GM12878 (cell line): ENCODE data around the gene SLC25A45. TPM values are rescaled to one million over a fixed set of nuclear protein-coding genes. Genes with fewer than 3 reads are reported as not detected.

ENCODE experiments used
- ATAC-seq: fragments of 200-7000 bp; cut with Tn5 transposase; 3 replicates; pipeline ENCODE4 v1.9.1; 2020; ENCODE audit warnings: mild to moderate bottlenecking, moderate library complexity
- BruUV-seq: library from RNA; stranded (reverse); fragments of 400-500 nt; replicated peaks from 2 replicates; lab custom pipeline; 2021; lab: Mats Ljungman, UMichigan
- CTCF ChIA-PET: fragments of 300-600 bp; sonication (Branson Sonifier 250); formaldehyde crosslinking; extraction: SDS; loops from one replicate; lab custom pipeline; 2021; ENCODE audit warnings: inconsistent platforms; lab: Yijun Ruan, JAX
- POLR2A ChIA-PET: fragments of 350-600 bp; formaldehyde crosslinking; extraction: SDS; loops from one replicate; lab custom pipeline; 2021; ENCODE audit warnings: inconsistent platforms; lab: Charles Lee
- RAD21 ChIA-PET: fragments of 300-600 bp; sonication (Branson Sonifier 250); formaldehyde crosslinking; loops from one replicate; lab custom pipeline; 2023; ENCODE audit warnings: antibody characterized with exemption; ENCODE audit not compliant: unreplicated experiment; lab: Charles Lee
- SMC1A ChIA-PET: fragments of 300-600 bp; sonication (Branson Sonifier 250); formaldehyde crosslinking; loops from one replicate; lab custom pipeline; 2023; ENCODE audit not compliant: unreplicated experiment, uncharacterized antibody; lab: Charles Lee
- DNase-seq: peaks from one replicate; pipeline ENCODE4 v3.0.0-alpha.2; 2011; ENCODE audit warnings: low read depth, low spot score
- FAIRE-seq: peaks from 3 replicates; lab custom pipeline; 2011; peaks lifted over from hg19 to GRCh38; lab: Jason Lieb, UNC
- H2AFZ ChIP-seq: 2 replicates; pipeline ENCODE4 v1.6.0; 2011; ENCODE audit warnings: low read depth, low read length, control low read depth; ENCODE audit not compliant: control insufficient read depth
- H3K27ac ChIP-seq: 2 replicates; pipeline ENCODE4 v1.5.1; 2011; ENCODE audit warnings: control low read depth; ENCODE audit not compliant: control insufficient read depth, insufficient read depth
- H3K27me3 ChIP-seq, 2 experiments: replicated peaks in 1 of 2; 2 replicates each; pipeline versions ENCODE4 v1.6.0 to v1.6.1; 2011; ENCODE audit warnings: low read length in 1 of 2; ENCODE audit not compliant: control insufficient read depth in 2 of 2, insufficient read depth in 2 of 2
- H3K36me3 ChIP-seq, 2 experiments: 2 replicates each; pipeline ENCODE4 v1.5.1; 2011; ENCODE audit warnings: low read length in 1 of 2; ENCODE audit not compliant: control insufficient read depth in 2 of 2, insufficient read depth in 2 of 2
- H3K4me1 ChIP-seq: 2 replicates; pipeline ENCODE4 v1.6.1; 2011; ENCODE audit warnings: mild to moderate bottlenecking, low read length, moderate library complexity, mixed read lengths; ENCODE audit not compliant: control insufficient read depth, insufficient read depth
- H3K4me2 ChIP-seq: 2 replicates; pipeline ENCODE4 v1.6.0; 2011; ENCODE audit warnings: control low read depth; ENCODE audit not compliant: control insufficient read depth, insufficient read depth
- H3K4me3 ChIP-seq: fragments of 200-600 bp; sonication (generic); 2 replicates; pipeline ENCODE4 v1.5.1; 2016
- H3K79me2 ChIP-seq: 2 replicates; pipeline ENCODE4 v1.6.0; 2011; ENCODE audit warnings: low read length; ENCODE audit not compliant: control insufficient read depth, insufficient read depth
- H3K9ac ChIP-seq: 2 replicates; pipeline ENCODE4 v1.8.0; 2011; ENCODE audit warnings: low read length, control low read depth, mixed read lengths; ENCODE audit not compliant: control insufficient read depth, insufficient read depth
- H3K9me3 ChIP-seq: replicated peaks from 3 replicates; pipeline ENCODE4 v1.5.1; 2011; ENCODE audit warnings: mild to moderate bottlenecking, low read length; ENCODE audit not compliant: control insufficient read depth, insufficient read depth
- H4K20me1 ChIP-seq: 2 replicates; pipeline ENCODE4 v1.6.0; 2011; ENCODE audit not compliant: control insufficient read depth, insufficient read depth
- ATF2 ChIP-seq: IDR thresholded peaks from 2 replicates; pipeline ENCODE4 v1.6.1; 2012; ENCODE audit warnings: low read length, inconsistent platforms
- BHLHE40 ChIP-seq, 2 experiments: fragments of 450-650 bp in 1 of 2; IDR thresholded peaks; 2 replicates each; pipeline ENCODE4 v1.6.1; 2011 to 2017; ENCODE audit warnings: low read depth in 2 of 2, borderline replicate concordance in 1 of 2, improper control_type of control experiment in 1 of 2, low read length in 1 of 2, mild to moderate bottlenecking in 1 of 2
- FOXM1 ChIP-seq: IDR thresholded peaks from 2 replicates; pipeline ENCODE4 v1.6.1; 2012; ENCODE audit warnings: low read depth, mild to moderate bottlenecking, inconsistent platforms, low read length, moderate library complexity
- PAX8 ChIP-seq: fragments of 450-650 bp; IDR thresholded peaks from 2 replicates; pipeline ENCODE4 v1.6.1; 2017; ENCODE audit warnings: mild to moderate bottlenecking, moderate library complexity
- WGBS: methylation state at CpG from one replicate; pipeline ENCODE4 v1.1.6; 2016; ENCODE audit warnings: low lambda C conversion rate; ENCODE audit not compliant: insufficient replicate concordance, insufficient coverage; ENCODE audit errors: missing lambda C conversion rate; 5-methylcytosine and 5-hydroxymethylcytosine counted together
- in situ Hi-C: fragments of 300-500 bp; cut with MboI; formaldehyde crosslinking; loops from 9 replicates; pipeline ENCODE4 v1.14.3; 2018; ENCODE audit warnings: mixed read lengths
- intact Hi-C: fragments of 100-400 bp; cut with micrococcal nuclease; formaldehyde crosslinking; loops from one replicate; pipeline ENCODE4 v1.14.2; 2022; ENCODE audit not compliant: unreplicated experiment
- polyA plus RNA-seq, 11 experiments: library from polyadenylated mRNA; depleted of rRNA in 4 of 11; unstranded in 6 of 11; stranded (reverse) in 5 of 11; fragments of >200 nt; fragmentation: Nextera tagmentation in 4 of 11; fragmentation: Illumina TruSeq in 1 of 11; extraction: Ambion mirVana in 4 of 11; extraction: Trizol in 1 of 11; gene quantifications; 1 replicate in 1 of 11; 2 replicates in 10 of 11; pipeline versions ENCODE4 v1.2.1 to v1.2.3, GENCODE V29; 2011 to 2016; ENCODE audit warnings: inconsistent platforms in 2 of 11, missing spikeins in 2 of 11, low read depth in 1 of 11
- total RNA-seq, 4 experiments: library from RNA; depleted of rRNA in 3 of 4; stranded (reverse); fragments of >200 nt in 3 of 4; fragmentation: Illumina TruSeq in 1 of 4; extraction: Trizol in 1 of 4; gene quantifications; 2 replicates each; pipeline versions ENCODE4 v1.2.1 to v1.2.3, GENCODE V29; 2013 to 2021

Gene SLC25A45
- total and polyA plus RNA-seq, 10 of the 15 experiments (the other 5 are each of a cell fraction or from before 2014, with no cell fraction given), result 4.1 to 35.2 (median 20.3) TPM

GRCh38 chr11:65412271-65413076 is 30.0 kb upstream of the SLC25A45 start:
- intact Hi-C loops, result no loop called here
- no peak overlapping the region for H3K4me3 ChIP-seq
- no peak overlapping the region for H3K4me2 ChIP-seq
- no peak overlapping the region for H3K27ac ChIP-seq
- RAD21 ChIA-PET, result interaction anchor here (1.1 kb wide), 1 partner anchor 57 kb away, joined by 4 read pairs; no protein-coding TSS in a partner anchor
- TF ChIP-seq PAX8, result no peak
- TF ChIP-seq BHLHE40 (IDR thresholded peaks at IDR 0.05; ENCODE audit: borderline replicate concordance in 1 of 2, low read depth in 2 of 2, low read length in 1 of 2), result no peak
- TF ChIP-seq FOXM1, result no peak
- TF ChIP-seq ATF2, result no peak
- WGBS, result 86% methylated on average over 24 of the region's 24 CpGs
- POLR2A ChIA-PET, result interaction anchor here (0.6 to 0.8 kb wide), 3 partner anchors 9 to 67 kb away, joined by 3 to 4 read pairs (median 3); no protein-coding TSS in a partner anchor
- SMC1A ChIA-PET, result interaction anchor here (1.1 to 1.3 kb wide), 2 partner anchors 30 to 57 kb away, joined by 3 to 4 read pairs; no protein-coding TSS in a partner anchor
- BruUV-seq, result no TSS peak
- H3K27me3 ChIP-seq, result no peaks in the 10 kb centered on the region
- no peak for DNase-seq
- no peaks in the 10 kb centered on the region for H4K20me1 ChIP-seq
- peaks cover 15% of the 10 kb centered on the region for H3K79me2 ChIP-seq
- no peak for FAIRE-seq
- H3K9me3 ChIP-seq, result no peaks in the 10 kb centered on the region
- in situ Hi-C loops, result no loop called here
- CTCF ChIA-PET, result interaction anchor here (1.1 to 15.3 kb wide), 3 partner anchors 12 to 98 kb away, joined by 3 to 362 read pairs (median 4); no protein-coding TSS in a partner anchor
- no peak overlapping the region for H2AFZ ChIP-seq
- peaks cover 18% of the 10 kb centered on the region for H3K4me1 ChIP-seq
- no peak for ATAC-seq
- peaks cover 4 to 21% of the 10 kb centered on the region in 2 experiments for H3K36me3 ChIP-seq
- H3K9ac ChIP-seq, result no peak overlapping the region
